NCI-H226 (cell line): ENCODE results near the gene MED13.
"Not testable (repeated sequence)": the region's sequence is repeated elsewhere in the genome, so short reads cannot be mapped to it uniquely, and the experiment has no call there.

Experiments
- DNase-seq: peaks from one replicate; pipeline ENCODE4 v3.0.0-alpha.2; 2015

Gene MED13

DNA sequence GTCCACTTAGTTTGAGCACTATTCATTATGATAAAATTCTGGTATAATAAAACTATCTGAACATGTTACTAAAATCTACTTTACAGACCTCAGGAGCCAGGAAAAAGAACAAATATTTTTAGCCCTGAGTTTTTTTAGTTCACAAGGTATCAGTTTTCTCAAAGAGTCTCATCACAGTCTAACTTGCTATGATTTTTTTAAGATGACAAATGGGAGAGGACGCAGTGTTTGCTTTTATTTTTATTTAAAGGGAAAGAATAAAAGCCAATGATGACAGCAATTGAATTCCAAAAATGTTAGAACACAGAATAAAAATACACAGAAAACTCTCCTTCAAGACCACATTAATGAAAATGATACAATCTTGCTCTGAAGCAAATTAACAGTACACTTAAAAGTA lies 7.4 kb downstream of the MED13 start:
- DNase-seq, result no peak

DNA sequence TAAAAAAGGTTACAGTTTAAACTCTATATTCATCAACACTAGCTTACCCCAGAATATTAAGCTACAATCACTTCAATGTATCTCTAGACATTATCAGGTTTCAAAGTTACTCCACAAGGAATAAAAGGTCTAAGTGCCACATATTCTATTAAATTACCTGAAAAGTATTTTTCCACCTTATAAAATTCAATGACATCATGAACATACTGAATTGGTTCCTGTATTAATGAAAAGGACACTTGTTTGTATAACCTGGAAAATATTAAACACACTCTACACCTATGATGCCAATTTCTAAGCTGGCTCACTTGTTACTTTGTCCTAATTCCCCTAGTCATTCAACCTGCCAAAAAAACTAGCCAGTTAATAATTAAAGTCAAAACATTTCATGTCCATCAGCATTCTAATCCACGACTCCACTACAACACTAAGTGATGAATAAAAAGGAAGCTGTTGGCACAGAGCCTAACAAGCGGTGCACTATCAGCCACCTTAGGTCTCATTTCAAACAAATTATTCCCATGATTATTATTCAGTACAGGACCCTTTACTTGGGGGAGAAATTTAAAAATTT lies 12.2 kb downstream of the MED13 start:
- DNase-seq, result no peak

DNA sequence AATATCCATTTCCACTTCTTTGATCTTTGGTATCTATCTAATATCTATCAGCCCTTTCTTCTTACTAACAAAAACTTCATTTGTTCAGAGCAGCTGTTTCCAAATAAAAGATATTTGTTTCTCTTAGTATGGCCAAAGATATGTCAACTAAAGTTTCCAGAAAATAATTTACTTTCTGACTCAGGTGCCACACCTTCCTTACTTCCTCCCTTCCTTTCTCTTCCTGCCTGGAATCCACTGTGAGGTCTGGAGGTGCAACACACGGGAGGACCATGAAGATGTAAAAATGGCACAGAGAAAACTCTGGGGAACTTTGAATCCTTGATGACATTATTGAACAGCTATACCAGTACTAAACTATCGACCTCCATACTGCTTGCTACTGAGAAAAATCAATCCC lies 14.0 kb downstream of the MED13 start:
- DNase-seq, result no peak

DNA sequence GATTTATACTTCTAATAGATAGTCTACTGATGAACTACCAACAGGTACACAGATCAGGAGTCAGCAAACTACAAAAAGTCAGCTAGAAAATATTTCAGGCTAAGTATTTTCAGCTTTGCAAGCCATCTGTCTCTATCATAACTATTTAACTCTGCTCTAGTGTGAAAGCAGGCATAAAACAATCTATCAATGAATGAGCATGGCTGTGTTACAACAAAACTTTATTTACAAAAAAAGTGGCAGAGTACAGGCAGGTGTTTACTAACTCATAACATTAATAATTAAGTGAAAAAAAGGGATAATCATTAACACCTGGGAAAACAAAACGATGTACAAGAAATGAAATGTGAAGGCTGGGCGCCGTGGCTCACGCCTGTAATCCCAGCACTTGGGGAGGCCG lies 15.8 kb downstream of the MED13 start:
- no peak for DNase-seq

DNA sequence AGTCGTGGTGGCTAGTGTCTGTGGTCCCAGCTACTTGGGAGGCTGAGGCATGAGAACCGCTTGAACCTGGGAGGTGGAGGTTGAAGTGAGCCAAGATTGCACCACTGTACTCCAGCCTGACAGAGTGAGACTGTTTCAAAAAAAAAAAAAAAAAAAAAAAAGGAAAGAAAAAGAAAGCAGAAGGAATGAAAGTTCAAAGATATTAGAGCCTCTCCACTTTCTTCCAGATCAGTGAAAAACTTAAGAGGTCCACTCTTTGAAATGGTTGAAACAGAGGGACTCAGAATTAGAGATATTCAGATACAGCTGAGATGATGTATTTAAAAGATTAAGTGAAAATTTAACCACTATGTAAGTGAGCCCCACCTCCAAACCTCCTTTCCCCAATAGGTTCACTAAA lies 16.8 kb downstream of the MED13 start:
- DNase-seq, result no peak

DNA sequence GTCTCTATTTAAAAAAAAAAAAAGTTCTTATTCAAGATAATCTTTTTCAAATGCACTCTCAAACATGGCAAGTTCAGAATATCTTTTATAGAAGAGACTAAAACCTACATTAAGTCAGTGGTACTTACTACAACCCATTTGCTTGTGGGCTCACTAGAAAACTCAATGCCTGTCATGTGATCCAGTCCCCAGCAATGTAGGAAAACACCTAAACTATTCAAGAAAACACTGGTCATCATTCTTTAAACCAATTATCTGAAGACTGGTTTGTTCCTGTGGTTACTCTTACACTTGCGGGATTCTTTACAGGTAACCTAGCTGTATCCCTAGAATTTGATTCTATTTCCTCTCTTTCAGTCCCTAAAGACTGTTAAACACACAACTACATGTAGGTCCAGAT lies 19.6 kb downstream of the MED13 start:
- DNase-seq, result no peak

DNA sequence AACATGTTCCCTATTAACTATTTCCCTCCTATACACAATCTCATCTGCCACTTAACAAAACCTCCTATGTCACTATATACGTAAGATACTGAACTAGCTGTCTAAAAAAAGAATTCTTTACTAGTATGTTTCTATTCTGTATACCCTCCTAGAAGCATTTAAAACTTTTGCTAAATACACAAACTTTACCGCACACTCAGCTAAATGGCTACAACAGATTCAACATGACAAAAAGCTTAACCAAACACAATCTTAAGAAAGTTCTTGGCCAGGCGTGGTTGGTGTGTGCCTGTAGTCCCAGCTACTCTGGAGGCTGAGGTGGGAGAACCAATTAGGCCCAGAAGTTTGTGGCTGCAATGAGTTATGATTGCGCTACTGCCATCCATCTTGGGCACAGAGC lies 20.0 kb downstream of the MED13 start:
- DNase-seq, result no peak

DNA sequence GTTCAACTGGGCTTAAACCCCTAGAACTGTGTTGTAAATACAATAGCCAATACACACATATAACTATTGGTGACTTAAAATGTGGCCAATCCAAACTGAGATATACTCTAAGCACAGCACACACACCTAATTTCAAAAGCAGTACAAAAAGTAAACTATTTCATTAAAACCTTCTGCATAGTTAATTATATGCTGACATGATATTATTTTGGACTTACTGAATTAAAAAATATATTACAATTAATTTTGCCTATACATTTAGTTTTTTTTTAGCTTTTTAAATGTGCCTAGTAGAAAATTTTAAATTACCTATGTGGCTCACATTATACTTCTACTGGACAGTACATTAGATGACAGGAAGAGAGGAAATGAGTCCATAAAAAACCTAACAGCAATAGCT lies 21.5 kb downstream of the MED13 start:
- no peak for DNase-seq

DNA sequence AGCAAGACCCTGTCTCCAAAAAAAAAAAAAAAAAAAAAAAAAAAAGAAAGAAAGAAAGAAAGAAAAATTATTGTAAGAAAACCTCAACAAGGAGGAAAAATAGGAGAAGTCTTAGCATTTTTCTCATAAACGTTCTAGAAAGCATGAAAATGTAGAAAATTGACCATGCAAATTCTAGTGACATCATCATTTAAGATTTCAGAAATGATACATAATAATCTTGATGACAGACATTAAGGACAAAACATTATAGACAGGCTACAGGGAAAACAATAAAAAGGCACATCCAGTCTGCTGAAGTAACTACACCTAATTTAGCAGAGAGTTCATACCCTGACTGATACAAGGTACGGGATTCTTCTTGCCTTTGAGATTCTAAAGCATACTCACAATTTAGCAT lies 21.9 kb downstream of the MED13 start:
- no peak for DNase-seq

DNA sequence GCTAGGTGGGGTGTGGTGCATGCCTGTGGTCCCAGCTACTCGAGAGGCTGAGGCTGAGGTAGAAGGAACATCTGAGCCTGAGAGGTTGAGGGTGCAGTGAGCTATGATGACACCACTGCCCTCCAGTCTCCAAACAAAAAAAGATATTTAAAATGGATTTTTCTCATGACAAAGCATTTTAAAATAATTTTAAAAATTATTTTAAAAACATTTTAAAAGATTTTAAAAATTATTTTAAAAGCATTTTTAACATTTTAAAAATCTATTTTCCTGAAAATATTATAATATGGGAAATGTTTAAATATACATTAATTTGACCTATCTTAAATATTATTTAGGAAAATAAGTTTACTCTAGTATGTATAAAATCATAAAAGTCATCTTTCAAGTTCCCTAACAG lies 26.8 kb downstream of the MED13 start:
- DNase-seq, result no peak

DNA sequence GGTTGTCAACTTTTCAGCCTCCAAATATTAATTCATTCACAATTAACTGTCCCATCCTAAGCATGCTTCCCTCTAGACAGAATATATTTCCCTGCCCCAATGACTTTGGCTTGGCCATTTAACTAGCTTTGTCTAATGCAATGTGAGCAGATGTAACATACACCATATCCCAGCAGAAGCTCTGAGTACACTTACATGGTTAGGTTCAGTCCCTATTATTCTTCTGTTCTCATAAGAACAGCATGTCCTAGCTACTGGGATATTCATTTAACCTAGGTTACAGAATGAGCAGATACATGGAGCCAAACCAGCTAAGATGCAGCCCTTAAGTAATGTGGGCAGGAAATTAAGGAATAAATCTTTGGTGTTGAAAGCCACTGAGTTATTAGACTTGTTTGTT lies 31.8 kb downstream of the MED13 start:
- DNase-seq, result no peak

DNA sequence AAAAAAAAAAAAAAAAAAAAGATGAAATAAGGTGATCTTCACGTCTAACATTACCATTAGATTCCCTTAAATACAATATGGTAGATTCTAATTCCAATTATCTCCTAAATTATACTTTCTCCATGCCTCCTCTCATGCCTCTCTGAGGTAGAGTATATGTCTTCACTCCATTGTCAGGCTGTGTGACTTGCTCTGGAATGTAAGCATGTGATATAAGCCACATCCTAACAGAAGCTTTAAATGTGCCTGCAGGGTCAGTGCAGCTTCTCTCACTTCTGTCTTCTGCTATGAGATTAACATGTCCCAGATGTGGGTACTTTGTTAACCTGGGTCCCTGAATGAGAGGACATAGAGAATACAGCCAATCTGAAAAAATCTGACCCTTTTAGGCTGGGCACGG lies 32.6 kb downstream of the MED13 start:
- DNase-seq, result no peak

DNA sequence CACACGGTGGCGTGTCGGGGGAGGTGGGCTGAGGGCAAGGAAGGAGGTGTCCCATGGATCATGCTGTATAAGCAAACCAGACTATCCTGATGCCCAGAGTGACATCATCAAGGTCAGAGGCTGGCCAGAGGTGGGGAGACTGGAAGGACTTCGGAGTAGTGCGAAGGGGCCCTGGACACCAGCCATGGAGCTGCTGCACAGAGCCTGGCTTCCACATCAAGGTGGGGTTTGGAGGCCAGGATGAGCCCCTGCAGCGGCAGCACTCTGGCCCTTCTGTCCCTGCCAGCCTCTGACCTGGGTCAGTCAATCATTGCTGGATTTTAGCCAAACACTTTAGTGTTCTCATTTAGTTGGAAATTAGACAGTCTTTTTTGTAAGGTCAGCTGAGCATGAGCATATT lies 34.8 kb downstream of the MED13 start:
- no peak for DNase-seq

DNA sequence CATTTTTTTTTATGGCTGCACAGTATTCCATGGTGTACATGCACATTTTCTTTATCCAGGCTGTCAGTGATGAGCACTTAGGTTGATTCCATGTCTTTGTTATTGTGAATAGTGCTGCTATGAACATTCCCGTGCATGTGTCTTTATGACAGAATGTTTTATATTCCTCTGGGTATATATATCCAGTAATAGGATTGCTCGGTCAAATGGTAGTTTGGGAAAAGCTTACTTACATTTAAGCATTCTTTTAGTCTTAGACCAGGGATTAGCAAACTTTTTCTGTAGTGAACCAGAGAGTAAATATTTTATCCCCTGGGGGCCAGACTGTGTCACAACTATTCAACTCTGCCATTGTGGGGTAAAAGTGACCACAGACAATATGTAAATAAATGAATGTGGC lies 40.2 kb downstream of the MED13 start:
- DNase-seq, result no peak

DNA sequence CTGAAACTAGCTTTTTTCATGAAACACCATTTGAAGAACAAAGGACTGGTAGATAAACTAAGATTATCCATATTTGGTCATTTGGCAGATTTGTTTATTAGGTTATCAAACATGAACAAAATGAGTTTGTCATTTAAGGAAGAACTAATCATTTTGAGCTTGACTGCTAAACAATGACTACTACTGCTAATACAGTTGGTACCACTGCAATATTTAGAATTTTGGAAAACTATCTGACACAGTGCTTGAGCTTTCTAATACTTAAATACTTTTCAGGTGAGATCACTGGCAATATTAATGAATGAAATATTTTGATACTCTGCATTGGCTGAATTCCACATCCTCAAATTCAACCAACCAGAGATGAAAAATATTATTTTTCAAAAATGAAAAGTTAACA lies 47.2 kb downstream of the MED13 start:
- peak; percentile 12 for DNase-seq

DNA sequence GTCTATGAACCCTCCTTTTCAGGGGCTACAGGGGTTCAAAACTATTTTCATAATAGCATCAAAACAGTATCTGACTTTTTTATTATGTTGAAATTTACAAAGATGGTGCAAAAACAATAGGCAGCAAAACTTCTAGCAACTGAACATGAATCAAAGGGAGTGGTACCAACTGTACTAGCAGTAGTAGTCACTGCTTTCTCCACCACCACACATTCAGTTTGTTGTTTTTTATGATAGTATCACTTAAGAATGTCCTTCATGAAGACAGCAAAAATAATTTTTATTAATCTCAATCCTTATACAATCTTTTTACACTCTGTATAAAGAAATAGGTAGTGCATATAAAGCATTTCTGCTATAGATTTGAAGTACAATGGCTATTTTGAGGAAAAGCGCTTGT lies 47.6 kb downstream of the MED13 start:
- peak; percentile 32 for DNase-seq

DNA sequence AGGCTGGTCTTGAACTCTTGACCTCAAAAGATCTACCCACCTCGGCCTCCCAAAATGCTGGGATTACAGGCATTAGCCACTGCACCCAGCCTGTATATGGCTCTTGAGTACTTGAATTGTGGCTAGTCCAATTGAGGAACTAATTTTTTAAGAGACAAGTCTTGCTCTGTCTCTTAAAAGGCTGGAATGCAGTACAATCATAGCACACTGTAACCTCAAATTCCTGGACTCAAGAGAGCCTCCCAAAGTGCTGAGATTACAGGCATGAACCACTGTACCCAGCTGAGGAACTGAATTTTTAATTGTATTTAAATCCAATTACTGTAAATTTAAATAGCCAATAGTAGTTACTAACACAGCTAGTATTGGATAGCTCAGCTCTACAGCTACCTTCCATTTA lies 50.6 kb downstream of the MED13 start:
- DNase-seq, result no peak

DNA sequence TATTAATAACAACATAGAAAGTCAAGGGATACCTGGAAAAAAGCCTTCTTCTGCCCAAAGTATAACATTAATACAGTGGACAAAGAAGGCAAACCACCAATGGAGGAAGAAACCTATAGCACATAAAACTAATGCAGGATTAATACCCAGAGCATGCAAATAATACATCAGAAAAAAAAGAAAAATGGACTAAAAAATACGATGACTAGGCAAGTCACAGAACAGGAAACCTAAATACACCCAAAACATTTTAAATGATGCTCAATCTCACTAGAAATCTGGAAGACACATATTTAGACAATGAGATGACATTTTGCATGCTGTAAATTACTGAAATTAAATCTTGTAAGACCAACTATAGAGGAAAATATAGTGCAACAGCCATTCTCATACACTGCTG lies 55.9 kb downstream of the MED13 start:
- DNase-seq, result no peak

DNA sequence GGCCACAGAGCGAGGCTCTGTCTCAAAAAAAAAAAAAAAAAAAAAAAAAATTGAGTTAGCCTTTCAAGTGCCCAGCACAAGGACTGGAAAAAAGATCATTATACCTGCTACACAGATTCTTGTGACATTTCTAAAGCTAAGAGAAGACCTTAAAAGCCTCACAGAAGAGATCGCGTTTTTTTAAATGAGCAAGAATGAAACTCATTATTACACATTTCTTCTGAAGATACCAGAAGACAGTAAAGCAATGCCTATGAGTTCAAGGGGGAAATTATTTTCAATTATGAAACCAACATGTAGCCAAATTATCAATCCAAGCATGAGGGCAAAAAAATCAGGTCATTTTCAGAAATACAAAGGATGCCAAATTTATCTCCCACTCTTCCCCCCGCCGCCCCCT lies 56.8 kb downstream of the MED13 start:
- no peak for DNase-seq

DNA sequence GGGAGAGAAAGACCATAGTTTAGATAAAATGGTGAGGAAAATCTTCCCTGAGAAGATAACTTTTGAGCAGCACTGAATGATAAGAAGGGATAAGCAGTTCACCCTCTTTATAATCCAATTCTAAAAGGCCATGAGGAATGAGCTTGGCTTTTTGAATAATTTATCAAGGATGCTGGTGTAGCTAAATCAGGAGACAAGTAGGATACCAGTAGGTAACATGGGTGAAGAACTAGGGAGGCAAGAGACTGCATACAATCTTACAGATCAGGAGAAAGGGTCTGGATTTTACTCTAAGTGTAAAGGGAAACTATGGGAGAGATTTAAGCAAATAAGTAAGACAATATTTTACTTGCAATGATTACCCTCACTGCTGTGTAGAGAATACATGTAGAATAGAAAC lies 60.7 kb downstream of the MED13 start:
- no peak for DNase-seq

DNA sequence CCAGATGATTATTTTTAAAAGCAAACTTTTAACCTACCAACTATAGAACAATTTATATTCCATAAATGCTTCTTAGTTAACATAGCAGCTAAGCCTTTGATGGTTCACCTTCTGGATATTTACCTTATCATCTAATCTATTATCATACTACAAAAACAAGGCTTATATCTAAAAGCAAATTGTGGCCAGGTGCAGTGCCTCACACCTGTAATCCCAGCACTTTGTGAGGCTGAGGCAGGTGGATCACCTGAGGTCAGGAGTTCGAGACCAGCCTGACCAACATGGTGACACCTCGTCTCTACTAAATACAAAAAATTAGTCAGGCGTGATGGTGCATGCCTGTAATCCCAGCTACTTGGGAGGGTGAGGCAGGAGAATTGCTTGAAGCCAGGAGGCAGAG lies 61.9 kb downstream of the MED13 start:
- not testable (repeated sequence) for DNase-seq

DNA sequence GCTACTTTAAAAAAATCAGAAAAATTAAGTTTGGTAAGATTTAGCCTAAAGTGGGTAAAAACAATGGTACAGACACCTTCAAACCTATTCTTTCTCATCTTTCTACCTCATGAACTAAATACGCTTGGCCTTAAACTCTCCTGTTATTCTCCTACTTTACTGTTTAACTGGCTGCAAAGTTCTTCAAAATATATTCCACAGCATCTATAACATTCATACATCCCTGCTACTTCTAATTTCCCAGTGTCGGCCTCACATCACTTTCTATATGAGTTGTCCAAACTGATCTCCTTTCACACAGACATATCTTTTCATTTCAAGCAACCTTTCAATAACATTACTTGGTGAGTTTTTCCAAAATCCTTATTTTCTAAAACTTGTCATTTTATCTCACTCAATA lies 64.0 kb downstream of the MED13 start:
- DNase-seq, result no peak

DNA sequence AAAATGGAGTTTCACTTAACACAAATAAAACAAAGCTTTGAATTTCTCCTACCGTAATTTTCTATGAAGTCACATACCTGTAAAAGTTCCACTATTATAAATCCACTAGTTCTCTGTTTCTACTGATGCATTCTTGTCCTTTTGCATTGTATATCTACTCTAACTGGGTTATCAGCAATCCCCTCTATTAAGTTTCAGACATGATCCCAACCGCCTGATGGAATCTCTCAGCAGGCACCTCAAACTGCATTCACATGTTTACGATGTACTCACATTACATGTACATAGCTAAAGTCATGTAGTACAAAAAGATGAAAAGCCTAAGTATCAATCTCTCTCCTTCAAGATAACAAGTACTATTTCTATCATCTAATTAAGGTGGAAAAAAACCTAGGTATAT lies 64.9 kb downstream of the MED13 start:
- no peak for DNase-seq

DNA sequence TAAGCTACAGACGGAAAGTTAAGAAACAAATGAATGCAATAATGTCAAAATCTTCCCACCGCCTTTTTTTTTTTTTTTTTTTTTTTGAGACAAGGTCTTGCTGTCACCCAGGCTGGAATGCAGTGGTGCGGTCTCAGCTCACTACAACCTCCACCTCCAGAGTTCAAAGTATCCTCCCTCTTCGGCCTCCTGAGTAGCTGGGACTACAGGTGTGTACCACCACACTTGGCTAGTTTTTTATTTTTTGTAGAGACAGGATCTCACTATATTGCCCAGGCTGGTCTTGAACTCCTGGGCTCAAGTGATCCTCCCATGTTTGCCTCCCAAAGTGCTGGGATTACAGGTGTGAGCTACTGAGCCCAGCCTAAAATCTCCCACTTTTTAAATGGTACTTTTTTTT lies 66.5 kb downstream of the MED13 start:
- not testable (repeated sequence) for DNase-seq

DNA sequence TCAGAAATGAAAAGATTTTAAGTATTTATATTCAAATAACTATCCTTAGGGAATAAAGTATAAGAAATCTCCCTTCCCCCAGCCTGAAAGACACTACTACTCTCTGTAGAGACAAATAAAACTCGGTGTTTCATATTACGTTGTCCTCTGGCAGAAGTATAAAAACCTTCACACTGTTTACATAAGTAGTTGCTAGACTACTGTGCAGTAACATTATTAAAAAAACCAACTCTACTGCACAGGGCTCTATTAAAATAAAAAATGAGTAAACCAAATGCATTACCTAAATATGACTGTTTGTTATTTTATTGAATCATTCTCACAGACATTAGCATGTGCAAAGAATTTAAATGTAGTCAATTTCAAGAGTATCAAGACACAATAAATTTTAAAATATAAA lies 67.4 kb downstream of the MED13 start:
- no peak for DNase-seq
